K562 (cell line): ENCODE data around the gene KCNK1. TPM values are rescaled to one million over a fixed set of nuclear protein-coding genes. Genes with fewer than 3 reads are reported as not detected.

ENCODE experiments used
- BRD9 ChIP-seq: fragments of 450-650 bp; IDR thresholded peaks from 2 replicates; pipeline ENCODE4 v1.6.1; 2018; ENCODE audit warnings: low read depth; ENCODE audit not compliant: partially characterized antibody
- CHD1 ChIP-seq: fragments of 200-600 bp; sonication (generic); IDR thresholded peaks from one replicate; pipeline ENCODE4 v1.6.1; 2012; ENCODE audit warnings: mild to moderate bottlenecking, moderate library complexity, low read length, inconsistent platforms
- COPS2 ChIP-seq: fragments of 450-650 bp; conservative IDR thresholded peaks from 2 replicates; pipeline ENCODE4 v1.6.1; 2016; ENCODE audit warnings: mild to moderate bottlenecking, moderate library complexity
- HMGXB4 ChIP-seq: sonication (generic); formaldehyde crosslinking; IDR thresholded peaks from 2 replicates; pipeline ENCODE4 v1.8.1; 2023; ENCODE audit warnings: mild to moderate bottlenecking, missing genetic modification reagents
- HNRNPH1 ChIP-seq: fragments of 200-400 bp; formaldehyde crosslinking; optimal IDR thresholded peaks from 2 replicates; pipeline ENCODE3; 2017; ENCODE audit warnings: low read depth, mild to moderate bottlenecking, low read length, moderate library complexity
- MLLT1 ChIP-seq, 2 experiments: fragments of 450-650 bp; IDR thresholded peaks; 2 replicates each; pipeline ENCODE4 v1.6.1; 2016
- NCOA1 ChIP-seq: fragments of 450-650 bp; IDR thresholded peaks from 2 replicates; pipeline ENCODE4 v1.6.1; 2016; ENCODE audit warnings: low read depth
- SMAD3 ChIP-seq: fragments of 450-650 bp; formaldehyde crosslinking; conservative IDR thresholded peaks from 2 replicates; pipeline ENCODE4 v1.4.0; 2020; ENCODE audit warnings: mild to moderate bottlenecking
- SMARCC2 ChIP-seq: fragments of 450-650 bp; IDR thresholded peaks from 2 replicates; pipeline ENCODE4 v1.6.1; 2017; ENCODE audit warnings: antibody characterized with exemption, moderate library complexity, mild to moderate bottlenecking, low read depth
- SP2 ChIP-seq: IDR thresholded peaks from 2 replicates; pipeline ENCODE4 v1.6.1; 2011; ENCODE audit warnings: mild to moderate bottlenecking, low read depth, low read length, moderate library complexity; ENCODE audit not compliant: poor library complexity, severe bottlenecking; ENCODE audit errors: extremely low read depth
- SRSF7 ChIP-seq: fragments of 200-400 bp; formaldehyde crosslinking; optimal IDR thresholded peaks from 2 replicates; pipeline ENCODE3; 2017; ENCODE audit warnings: mild to moderate bottlenecking, low read depth, low read length
- STAT5A ChIP-seq: IDR thresholded peaks from 2 replicates; pipeline ENCODE4 v1.6.1; 2012; ENCODE audit warnings: low read length, inconsistent platforms, borderline replicate concordance
- TAF1 ChIP-seq: IDR thresholded peaks from 2 replicates; pipeline ENCODE4 v1.6.1; 2011; ENCODE audit warnings: mild to moderate bottlenecking, low read length, moderate library complexity; ENCODE audit not compliant: insufficient read depth, control insufficient read depth, severe bottlenecking; ENCODE audit errors: extremely low read depth
- TAF7 ChIP-seq: fragments of 450-650 bp; IDR thresholded peaks from 2 replicates; pipeline ENCODE4 v1.6.1; 2016; ENCODE audit warnings: missing genetic modification characterization, missing compliant biosample characterization
- TFE3 ChIP-seq: fragments of 450-650 bp; formaldehyde crosslinking; IDR thresholded peaks from 2 replicates; pipeline ENCODE4 v1.4.0; 2020; ENCODE audit warnings: mild to moderate bottlenecking, mixed read lengths
- THRB ChIP-seq: fragments of 450-650 bp; formaldehyde crosslinking; conservative IDR thresholded peaks from 2 replicates; pipeline ENCODE4 v1.4.0; 2022; ENCODE audit warnings: mild to moderate bottlenecking, missing genetic modification characterization
- USF1 ChIP-seq: sonication (generic); formaldehyde crosslinking; IDR thresholded peaks from 2 replicates; pipeline ENCODE4 v1.9.0; 2022; ENCODE audit warnings: mild to moderate bottlenecking, missing genetic modification reagents
- WHSC1 ChIP-seq: IDR thresholded peaks from one replicate; pipeline ENCODE4 v1.6.1; 2012; ENCODE audit warnings: low read length, control low read depth, inconsistent platforms
- ZBTB7A ChIP-seq: IDR thresholded peaks from 2 replicates; pipeline ENCODE4 v1.6.1; 2011; ENCODE audit warnings: low read depth, mild to moderate bottlenecking, low read length, moderate library complexity, borderline replicate concordance; ENCODE audit not compliant: control insufficient read depth
- ZFP1 ChIP-seq: fragments of 450-650 bp; formaldehyde crosslinking; IDR thresholded peaks from 2 replicates; pipeline ENCODE4 v1.4.0; 2020; ENCODE audit warnings: mild to moderate bottlenecking, mixed read lengths
- ZNF133 ChIP-seq: fragments of 250-450 bp; sonication (Bioruptor Pico); IDR thresholded peaks from 2 replicates; pipeline ENCODE4 v1.4.0; 2020; ENCODE audit warnings: mild to moderate bottlenecking
- polyA plus RNA-seq, 8 experiments: library from polyadenylated mRNA; depleted of rRNA in 4 of 8; stranded (reverse) in 5 of 8; unstranded in 3 of 8; fragments of >200 nt; fragmentation: Nextera tagmentation in 2 of 8; fragmentation: Illumina TruSeq in 1 of 8; extraction: Ambion mirVana in 2 of 8; extraction: Trizol in 1 of 8; gene quantifications; 2 replicates each; pipeline versions ENCODE4 v1.2.1 to v1.2.3, GENCODE V29; 2011 to 2014; ENCODE audit warnings: inconsistent platforms in 1 of 8, missing spikeins in 1 of 8
- total RNA-seq, 7 experiments: library from RNA; depleted of rRNA in 6 of 7; stranded (reverse); fragments of >200 nt in 6 of 7; fragmentation: Illumina TruSeq in 2 of 7; extraction: Trizol in 2 of 7; gene quantifications; 2 replicates each; pipeline versions ENCODE4 v1.2.1 to v1.2.3, GENCODE V29; 2011 to 2021; ENCODE audit warnings: low replicate concordance in 1 of 7

Gene KCNK1
- total and polyA plus RNA-seq, 9 of the 15 experiments (the other 6 are each of a cell fraction or from before 2014, with no cell fraction given), result 3.1 to 22.7 (median 6.0) TPM

GRCh38 chr1:233665575-233666270 is 51.8 kb downstream of the KCNK1 start (continued):
- no peak for TF ChIP-seq WHSC1
- TF ChIP-seq ZBTB7A, result peak; percentile 45; the same call in 1 of the 2 replicates
- TF ChIP-seq SP2, result no peak
- peak; percentile 100 for TF ChIP-seq ZFP1 (CRISPR knock-in tag)
- TF ChIP-seq STAT5A, result peak; percentile 97
- no peak for TF ChIP-seq CHD1
- peak; percentile 48 for TF ChIP-seq TAF1
- no peak for TF ChIP-seq COPS2
- peak; percentile 99 for TF ChIP-seq TAF7
- TF ChIP-seq SMAD3 (CRISPR knock-in tag), result peak; percentile 100
- TF ChIP-seq NCOA1, result peak; percentile 90; the same call in 1 of the 2 replicates
- TF ChIP-seq SMARCC2, result peak; percentile 80; the same call in 1 of the 2 replicates
- TF ChIP-seq HMGXB4 (CRISPR knock-in tag), result no peak
- TF ChIP-seq BRD9, result peak; percentile 77
- TF ChIP-seq HNRNPH1, result no peak
- TF ChIP-seq USF1 (CRISPR knock-in tag), result no peak
- TF ChIP-seq TFE3 (CRISPR knock-in tag), result peak; percentile 97
- peak; percentile 99 for TF ChIP-seq ZNF133 (CRISPR knock-in tag)
- peak in 1 of 2 experiments; percentile 53; a peak in 2 of 4 replicates for TF ChIP-seq MLLT1 (IDR thresholded peaks at IDR 0.05)
- peak; percentile 100 for TF ChIP-seq THRB (CRISPR knock-in tag)
- TF ChIP-seq SRSF7, result no peak
